ENCODE measurements around the gene CRYM. TPM values are rescaled to one million over a fixed set of nuclear protein-coding genes. Genes with fewer than 3 reads are reported as not detected.
"Not testable (repeated sequence)": the region's sequence is repeated elsewhere in the genome, so short reads cannot be mapped to it uniquely, and the experiment has no call there.

The CRYM gene
- total RNA-seq, 1 donor from 2014 or later, result not detected

GRCh38 chr16:21256636-21257035 is 21.5 kb downstream of the CRYM start:
- Mint-ChIP-seq H3K9me3 (ENCODE audit: unreplicated experiment) (no peaks in the 10 kb centered on the region), H3K4me3 (ENCODE audit: unreplicated experiment) (no peak overlapping the region), H3K4me1 (ENCODE audit: low read depth, unreplicated experiment) (no peaks in the 10 kb centered on the region), H3K27me3 (ENCODE audit: unreplicated experiment) (peaks cover 2% of the 10 kb centered on the region), H3K27ac (ENCODE audit: unreplicated experiment) (no peak overlapping the region), H3K36me3 (ENCODE audit: unreplicated experiment) (no peaks in the 10 kb centered on the region)
- no peak for DNase-seq
- TF ChIP-seq CTCF (IDR thresholded peaks at IDR 0.05; ENCODE audit: partially characterized antibody, unreplicated experiment), result no peak

- no peak for TF ChIP-seq CTCF (IDR thresholded peaks at IDR 0.05; ENCODE audit: partially characterized antibody, unreplicated experiment)
- Mint-ChIP-seq H3K27me3 (ENCODE audit: unreplicated experiment) (peaks cover 4% of the 10 kb centered on the region), H3K4me3 (ENCODE audit: unreplicated experiment) (no peak overlapping the region), H3K9me3 (ENCODE audit: unreplicated experiment) (no peaks in the 10 kb centered on the region), H3K27ac (ENCODE audit: unreplicated experiment) (no peak overlapping the region), H3K36me3 (ENCODE audit: unreplicated experiment) (peaks cover 7% of the 10 kb centered on the region), H3K4me1 (ENCODE audit: low read depth, unreplicated experiment) (no peaks in the 10 kb centered on the region)
- no peak for DNase-seq
Measured at GRCh38 chr16:21253470-21253869, 24.6 kb downstream of the CRYM start.

- Mint-ChIP-seq H3K9me3 (ENCODE audit: unreplicated experiment) (no peaks in the 10 kb centered on the region), H3K36me3 (ENCODE audit: unreplicated experiment) (peaks cover 7% of the 10 kb centered on the region), H3K27ac (ENCODE audit: unreplicated experiment) (no peak overlapping the region), H3K27me3 (ENCODE audit: unreplicated experiment) (peaks cover 7% of the 10 kb centered on the region), H3K4me3 (ENCODE audit: unreplicated experiment) (no peak overlapping the region), H3K4me1 (ENCODE audit: low read depth, unreplicated experiment) (no peaks in the 10 kb centered on the region)
- no peak for TF ChIP-seq CTCF (IDR thresholded peaks at IDR 0.05; ENCODE audit: partially characterized antibody, unreplicated experiment)
- DNase-seq, result no peak
Measured at GRCh38 chr16:21250072-21250923, 27.8 kb downstream of the CRYM start.

GRCh38 chr16:21248179-21248578 is 29.9 kb downstream of the CRYM start:
- not testable (repeated sequence) for H3K4me1 Mint-ChIP-seq (ENCODE audit: low read depth, unreplicated experiment); DNase-seq; H3K4me3 Mint-ChIP-seq (ENCODE audit: unreplicated experiment); H3K9me3 Mint-ChIP-seq (ENCODE audit: unreplicated experiment); H3K36me3 Mint-ChIP-seq (ENCODE audit: unreplicated experiment); H3K27me3 Mint-ChIP-seq (ENCODE audit: unreplicated experiment); H3K27ac Mint-ChIP-seq (ENCODE audit: unreplicated experiment)

- Mint-ChIP-seq H3K4me1 (ENCODE audit: low read depth, unreplicated experiment) (no peaks in the 10 kb centered on the region), H3K27ac (ENCODE audit: unreplicated experiment) (no peak overlapping the region), H3K9me3 (ENCODE audit: unreplicated experiment) (no peaks in the 10 kb centered on the region), H3K4me3 (ENCODE audit: unreplicated experiment) (no peak overlapping the region), H3K27me3 (ENCODE audit: unreplicated experiment) (peaks cover 3% of the 10 kb centered on the region), H3K36me3 (ENCODE audit: unreplicated experiment) (peaks cover under 1% of the 10 kb centered on the region)
- no peak for DNase-seq
- no peak for TF ChIP-seq CTCF (IDR thresholded peaks at IDR 0.05; ENCODE audit: partially characterized antibody, unreplicated experiment)
Measured at GRCh38 chr16:21244518-21245215, 33.4 kb downstream of the CRYM start.

Measured in glutamatergic neuron (in vitro differentiated cells).